IMR-90 (cell line): Measurements from ENCODE around the gene EFCAB8. TPM values are rescaled to one million over a fixed set of nuclear protein-coding genes. Genes with fewer than 3 reads are reported as not detected.

Source experiments
- ATAC-seq: fragments of 200-7000 bp; cut with Tn5 transposase; 2 replicates; pipeline ENCODE4 v1.9.1; 2020; ENCODE audit warnings: low read depth, mild to moderate bottlenecking, moderate library complexity
- BruUV-seq: library from RNA; stranded (reverse); fragments of 400-500 nt; replicated peaks from 2 replicates; lab custom pipeline; 2021; lab: Mats Ljungman, UMichigan
- CTCF ChIA-PET: fragments of 300-600 bp; formaldehyde crosslinking; extraction: SDS; loops from one replicate; lab custom pipeline; 2021; ENCODE audit warnings: antibody characterized with exemption; lab: Yijun Ruan, JAX
- POLR2A ChIA-PET: fragments of 300-600 bp; sonication (Branson Sonifier 250); formaldehyde crosslinking; loops from one replicate; lab custom pipeline; 2022; ENCODE audit warnings: antibody characterized with exemption; ENCODE audit not compliant: unreplicated experiment; lab: Charles Lee
- DNase-seq: peaks from one replicate; pipeline ENCODE4 v3.0.0; 2013
- H2AFZ ChIP-seq: replicated peaks from 2 replicates; pipeline ENCODE3; 2013; ENCODE audit warnings: low read length, mild to moderate bottlenecking; ENCODE audit not compliant: poor library complexity
- H2AK5ac ChIP-seq: 2 replicates; pipeline ENCODE4 v1.6.1; 2013; ENCODE audit warnings: low read depth, low read length, inconsistent platforms
- H2AK9ac ChIP-seq: replicated peaks from 2 replicates; pipeline ENCODE3; 2013; ENCODE audit warnings: mild to moderate bottlenecking, low read depth, low read length, moderate library complexity; ENCODE audit not compliant: poor library complexity
- H2BK120ac ChIP-seq: 2 replicates; pipeline ENCODE4 v1.6.1; 2013; ENCODE audit warnings: low read depth, low read length, inconsistent platforms
- H2BK15ac ChIP-seq: 3 replicates; pipeline ENCODE4 v1.6.1; 2013; ENCODE audit warnings: low read depth, low read length, inconsistent platforms
- H2BK20ac ChIP-seq: 2 replicates; pipeline ENCODE4 v1.6.1; 2013; ENCODE audit warnings: low read depth, mild to moderate bottlenecking, inconsistent platforms, low read length, moderate library complexity
- H2BK5ac ChIP-seq: 2 replicates; pipeline ENCODE4 v1.6.1; 2013; ENCODE audit warnings: mild to moderate bottlenecking, low read depth, low read length, inconsistent platforms; ENCODE audit not compliant: poor library complexity, severe bottlenecking
- H3K14ac ChIP-seq: replicated peaks from 2 replicates; pipeline ENCODE4 v1.6.1; 2013; ENCODE audit warnings: low read depth, low read length, inconsistent platforms
- H3K18ac ChIP-seq: 2 replicates; pipeline ENCODE4 v1.6.1; 2013; ENCODE audit warnings: low read depth, low read length, control low read depth
- H3K23ac ChIP-seq: 2 replicates; pipeline ENCODE4 v1.6.1; 2013; ENCODE audit warnings: low read depth, low read length, inconsistent platforms
- H3K27ac ChIP-seq: 2 replicates; pipeline ENCODE4 v1.5.1; 2013; ENCODE audit warnings: mild to moderate bottlenecking, control low read depth, low read length; ENCODE audit not compliant: insufficient read depth
- H3K27me3 ChIP-seq: 2 replicates; pipeline ENCODE4 v1.6.1; 2013; ENCODE audit warnings: low read length; ENCODE audit not compliant: control insufficient read depth, insufficient read depth
- H3K36me3 ChIP-seq: 2 replicates; pipeline ENCODE4 v1.6.1; 2013; ENCODE audit warnings: low read length, mixed read lengths; ENCODE audit not compliant: control insufficient read depth, insufficient read depth
- H3K4ac ChIP-seq: 2 replicates; pipeline ENCODE4 v1.6.1; 2013; ENCODE audit warnings: low read depth, low read length, inconsistent platforms
- H3K4me1 ChIP-seq: 2 replicates; pipeline ENCODE4 v1.6.1; 2013; ENCODE audit warnings: low read length, mixed read lengths; ENCODE audit not compliant: control insufficient read depth, insufficient read depth
- H3K4me2 ChIP-seq: 2 replicates; pipeline ENCODE4 v1.6.1; 2013; ENCODE audit warnings: low read depth, mild to moderate bottlenecking, control low read depth, low read length, moderate library complexity
- H3K4me3 ChIP-seq: 2 replicates; pipeline ENCODE4 v1.5.1; 2013; ENCODE audit warnings: low read depth, mild to moderate bottlenecking, control low read depth, low read length, moderate library complexity; ENCODE audit not compliant: insufficient read depth
- H3K56ac ChIP-seq: 2 replicates; pipeline ENCODE4 v1.6.1; 2013; ENCODE audit warnings: low read length, inconsistent platforms; ENCODE audit not compliant: insufficient read depth; ENCODE audit errors: extremely low read depth
- H3K79me1 ChIP-seq, 2 experiments: 2 replicates each; pipeline ENCODE4 v1.6.1; 2013; ENCODE audit warnings: low read length in 2 of 2, inconsistent platforms in 1 of 2, low read depth in 1 of 2
- H3K9ac ChIP-seq: 2 replicates; pipeline ENCODE4 v1.6.1; 2013; ENCODE audit warnings: low read depth, low read length, control low read depth
- H3K9me1 ChIP-seq: 2 replicates; pipeline ENCODE4 v1.6.1; 2013; ENCODE audit warnings: low read length, inconsistent platforms; ENCODE audit not compliant: insufficient read depth
- H3K9me3 ChIP-seq: 2 replicates; pipeline ENCODE4 v1.6.1; 2013; ENCODE audit warnings: low read length; ENCODE audit not compliant: control insufficient read depth, insufficient read depth
- H4K20me1 ChIP-seq: 2 replicates; pipeline ENCODE4 v1.6.1; 2013; ENCODE audit warnings: low read length, inconsistent platforms; ENCODE audit not compliant: insufficient read depth
- H4K5ac ChIP-seq: 2 replicates; pipeline ENCODE4 v1.6.1; 2013; ENCODE audit warnings: mild to moderate bottlenecking, low read depth, low read length, control low read depth
- H4K8ac ChIP-seq, 2 experiments: 2 replicates each; pipeline ENCODE4 v1.6.1; 2013; ENCODE audit warnings: low read depth in 2 of 2, low read length in 2 of 2, control low read depth in 1 of 2, inconsistent platforms in 1 of 2
- H4K91ac ChIP-seq: 2 replicates; pipeline ENCODE4 v1.6.1; 2013; ENCODE audit warnings: low read depth, low read length, inconsistent platforms; ENCODE audit not compliant: insufficient read depth
- BHLHE40 ChIP-seq: fragments of 150-350 bp; IDR thresholded peaks from 2 replicates; pipeline ENCODE4 v1.6.1; 2016; ENCODE audit warnings: mild to moderate bottlenecking, low read depth, low read length
- CHD1 ChIP-seq: IDR thresholded peaks from 2 replicates; pipeline ENCODE4 v1.6.1; 2012; ENCODE audit warnings: low read depth, low read length, improper control_type of control experiment
- CTCF ChIP-seq: conservative IDR thresholded peaks from 2 replicates; pipeline ENCODE4 v1.5.1; 2012; ENCODE audit warnings: mild to moderate bottlenecking, low read depth, low read length, improper control_type of control experiment
- FOS ChIP-seq: fragments of 150-350 bp; IDR thresholded peaks from 2 replicates; pipeline ENCODE4 v1.6.1; 2016; ENCODE audit warnings: low read depth, low read length
- MAFK ChIP-seq: IDR thresholded peaks from 2 replicates; pipeline ENCODE4 v1.6.1; 2012; ENCODE audit warnings: low read depth, low read length, improper control_type of control experiment
- MAZ ChIP-seq: IDR thresholded peaks from 2 replicates; pipeline ENCODE4 v1.6.1; 2012; ENCODE audit warnings: low read depth, mild to moderate bottlenecking, low read length, improper control_type of control experiment, moderate library complexity, borderline replicate concordance
- MXI1 ChIP-seq: IDR thresholded peaks from 2 replicates; pipeline ENCODE4 v1.6.1; 2012; ENCODE audit warnings: low read depth, mild to moderate bottlenecking, low read length, moderate library complexity, borderline replicate concordance
- NFE2L2 ChIP-seq: fragments of 150-350 bp; IDR thresholded peaks from 2 replicates; pipeline ENCODE4 v1.6.1; 2016; ENCODE audit warnings: low read depth, mild to moderate bottlenecking, low read length
- POLR2A ChIP-seq: IDR thresholded peaks from 2 replicates; pipeline ENCODE4 v1.6.1; 2012; ENCODE audit warnings: mild to moderate bottlenecking, low read depth, low read length
- RAD21 ChIP-seq: IDR thresholded peaks from 2 replicates; pipeline ENCODE4 v1.6.1; 2012; ENCODE audit warnings: low read length, improper control_type of control experiment
- RCOR1 ChIP-seq: IDR thresholded peaks from 2 replicates; pipeline ENCODE4 v1.6.1; 2012; ENCODE audit warnings: mild to moderate bottlenecking, low read length, improper control_type of control experiment; ENCODE audit not compliant: insufficient replicate concordance
- RFX5 ChIP-seq: IDR thresholded peaks from 2 replicates; pipeline ENCODE4 v1.8.0; 2012; ENCODE audit warnings: low read depth, mild to moderate bottlenecking, low read length, moderate library complexity
- SMC3 ChIP-seq: fragments of 150-350 bp; IDR thresholded peaks from 2 replicates; pipeline ENCODE4 v1.6.1; 2016; ENCODE audit warnings: low read depth, mild to moderate bottlenecking, antibody characterized with exemption, low read length, moderate library complexity
- USF2 ChIP-seq: fragments of 150-350 bp; IDR thresholded peaks from 2 replicates; pipeline ENCODE4 v1.6.1; 2017; ENCODE audit warnings: mild to moderate bottlenecking, antibody characterized with exemption, low read length, low read depth
- WGBS, 2 experiments: methylation state at CpG; one replicate each; pipeline versions ENCODE4 v1.1.5 to v1.1.7; 2013; ENCODE audit warnings: missing lambda C conversion rate in 2 of 2; ENCODE audit not compliant: insufficient read length in 1 of 2; ENCODE audit errors: extremely low coverage in 2 of 2; 5-methylcytosine and 5-hydroxymethylcytosine counted together
- dilution Hi-C: fragments of 300-500 bp; cut with HindIII; formaldehyde crosslinking; loops from one replicate; pipeline ENCODE4 v1.14.3; 2018; ENCODE audit warnings: low sequenced_read_pairs; ENCODE audit not compliant: unreplicated experiment
- in situ Hi-C: fragments of 300-500 bp; cut with MboI; formaldehyde crosslinking; loops from 3 replicates; pipeline ENCODE4 v1.14.3; 2019; ENCODE audit warnings: low sequenced_read_pairs, inconsistent platforms, mixed read lengths
- intact Hi-C: fragments of 100-400 bp; cut with micrococcal nuclease; formaldehyde crosslinking; loops from 2 replicates; pipeline ENCODE4 v1.10.0; 2022
- polyA plus RNA-seq, 3 experiments: library from polyadenylated mRNA; depleted of rRNA; stranded (reverse); fragments of >200 nt; gene quantifications; 2 replicates each; pipeline ENCODE4 v1.2.3, GENCODE V29; 2012; ENCODE audit warnings: low replicate concordance in 1 of 3
- total RNA-seq: library from RNA; depleted of rRNA; stranded (reverse); fragments of >200 nt; gene quantifications from 2 replicates; pipeline ENCODE4 v1.2.3, GENCODE V29; 2012
- TF ChIP-seq, protein P1 (sequence below): fragments of 150-350 bp; IDR thresholded peaks from 2 replicates; pipeline ENCODE4 v1.6.1; 2016; ENCODE audit warnings: low read depth, mild to moderate bottlenecking, low read length, moderate library complexity, borderline replicate concordance

The EFCAB8 gene
- total and polyA plus RNA-seq, 2 of the 4 experiments (the other 2 are of a cell fraction): not detected

DNA sequence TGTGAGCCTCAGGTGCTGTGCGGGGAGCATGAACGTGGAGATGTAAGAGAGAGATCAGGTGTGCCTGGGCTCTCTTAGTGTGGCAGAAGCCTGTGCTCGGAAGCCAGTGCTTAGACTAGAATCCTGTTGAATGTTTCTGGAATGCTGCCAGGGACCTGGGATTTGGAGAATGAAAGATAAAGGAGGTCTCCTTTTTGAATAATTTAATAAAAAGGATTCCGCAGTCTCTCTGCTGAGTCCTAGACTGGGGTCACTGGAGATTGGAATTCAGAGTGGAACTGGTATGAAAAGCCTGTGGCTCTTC, 18.8 kb upstream of the EFCAB8 start:
- H2AK9ac ChIP-seq: no peak overlapping the region
- ChIA-PET CTCF (no interaction called here), POLR2A (no interaction called here)
- no peak overlapping the region for H4K91ac ChIP-seq
- H3K4me3 ChIP-seq: no peak overlapping the region
- no peak overlapping the region for H3K14ac ChIP-seq
- H3K9me1 ChIP-seq: peaks cover 6% of the 10 kb centered on the region; the same call in 1 of the 2 replicates
- intact Hi-C loops (loop anchor here (1.0 kb wide), 1 partner anchor 9 kb away; no protein-coding TSS in a partner anchor), in situ Hi-C loops (no loop called here), dilution Hi-C loops (no loop called here)
- H3K4me1 ChIP-seq: no peaks in the 10 kb centered on the region
- ATAC-seq (no peak), DNase-seq (no peak)
- no peak overlapping the region for H3K4me2 ChIP-seq
- H3K27me3 ChIP-seq: no peaks in the 10 kb centered on the region
- H2BK5ac ChIP-seq: no peak overlapping the region
- H2BK20ac ChIP-seq: no peak overlapping the region
- H2AFZ ChIP-seq: no peak overlapping the region
- TF ChIP-seq POLR2A: no peak
- TF ChIP-seq SMC3: no peak
- TF ChIP-seq BHLHE40: no peak
- TF ChIP-seq RFX5: no peak
- TF ChIP-seq CHD1: no peak
- no peak for TF ChIP-seq CTCF
- no peak for TF ChIP-seq MAZ
- no peak for TF ChIP-seq NFE2L2
- TF ChIP-seq MXI1: no peak
- no peak for TF ChIP-seq RCOR1
- no peak for TF ChIP-seq RAD21
- TF ChIP-seq FOS: no peak
- TF ChIP-seq USF2: no peak
- no peak for TF ChIP-seq MAFK
- TF ChIP-seq, protein P1, sequence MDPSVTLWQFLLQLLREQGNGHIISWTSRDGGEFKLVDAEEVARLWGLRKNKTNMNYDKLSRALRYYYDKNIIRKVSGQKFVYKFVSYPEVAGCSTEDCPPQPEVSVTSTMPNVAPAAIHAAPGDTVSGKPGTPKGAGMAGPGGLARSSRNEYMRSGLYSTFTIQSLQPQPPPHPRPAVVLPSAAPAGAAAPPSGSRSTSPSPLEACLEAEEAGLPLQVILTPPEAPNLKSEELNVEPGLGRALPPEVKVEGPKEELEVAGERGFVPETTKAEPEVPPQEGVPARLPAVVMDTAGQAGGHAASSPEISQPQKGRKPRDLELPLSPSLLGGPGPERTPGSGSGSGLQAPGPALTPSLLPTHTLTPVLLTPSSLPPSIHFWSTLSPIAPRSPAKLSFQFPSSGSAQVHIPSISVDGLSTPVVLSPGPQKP: no peak
- peaks cover 63% of the 10 kb centered on the region for H4K20me1 ChIP-seq
- no peak overlapping the region for H4K8ac ChIP-seq
- H4K5ac ChIP-seq: no peak overlapping the region
- peaks cover 36 to 84% of the 10 kb centered on the region in 2 experiments for H3K79me1 ChIP-seq
- peaks cover 51% of the 10 kb centered on the region for H3K36me3 ChIP-seq
- H3K27ac ChIP-seq: no peak overlapping the region
- no peak overlapping the region for H2BK15ac ChIP-seq
- 91% methylated on average over 4 of the region's 4 CpGs; no CpG with 5 or more reads in 1 of the 2 experiments for WGBS, 2 experiments
- no TSS peak for BruUV-seq
- H3K9ac ChIP-seq: no peak overlapping the region
- no peak overlapping the region for H2BK120ac ChIP-seq
- H3K18ac ChIP-seq: no peak overlapping the region
- H3K4ac ChIP-seq: no peak overlapping the region
- no peak overlapping the region for H2AK5ac ChIP-seq
- no peaks in the 10 kb centered on the region for H3K9me3 ChIP-seq
- no peak overlapping the region for H3K56ac ChIP-seq
- H3K23ac ChIP-seq: no peak overlapping the region
